Body of pancreas (tissue), 4 donors: ENCODE measurements around the gene PRKCB. TPM values are rescaled to one million over a fixed set of nuclear protein-coding genes. Genes with fewer than 3 reads are reported as not detected.

Source experiments
- ATAC-seq: fragments of 150-250 bp; one replicate; pipeline ENCODE4 v1.9.1; 2016
- DNase-seq, 4 donors: peaks; one replicate each; pipeline ENCODE4 v3.0.0-alpha.2; 2019
- H3K27ac ChIP-seq, 4 donors: fragments of 200-600 bp; sonication (generic); 1 replicate in 3 of 4; 2 replicates in 1 of 4; pipeline versions ENCODE4 v1.5.1 to v1.6.1; 2016 to 2019; ENCODE audit warnings: mild to moderate bottlenecking in 1 of 4, mixed read lengths in 1 of 4, moderate library complexity in 1 of 4
- H3K27me3 ChIP-seq, 2 donors: fragments of 200-600 bp; sonication (generic); one replicate each; pipeline ENCODE4 v1.6.0; 2016; ENCODE audit warnings: mild to moderate bottlenecking in 1 of 2
- H3K36me3 ChIP-seq, 2 donors: fragments of 200-600 bp; sonication (generic); replicated peaks in 1 of 2; 2 replicates each; pipeline ENCODE4 v1.5.1; 2016; ENCODE audit warnings: low read depth in 2 of 2; ENCODE audit not compliant: insufficient read depth in 1 of 2
- H3K4me1 ChIP-seq: fragments of 200-600 bp; sonication (generic); one replicate; pipeline ENCODE4 v1.6.0; 2016
- H3K4me3 ChIP-seq, 2 donors: fragments of 200-600 bp; sonication (generic); 1 replicate in 1 of 2; 2 replicates in 1 of 2; pipeline ENCODE4 v1.5.1; 2016 to 2019
- H3K9me3 ChIP-seq, 3 donors: fragments of 200-600 bp; sonication (generic); 1 replicate in 2 of 3; 2 replicates in 1 of 3; pipeline ENCODE4 v1.5.1; 2016
- CTCF ChIP-seq, 7 experiments: fragments of 450-650 bp in 4 of 7; fragments of 200-600 bp in 3 of 7; sonication (generic) in 3 of 7; IDR thresholded peaks; one replicate each; pipeline ENCODE4 v1.5.1; 2016 to 2019; ENCODE audit warnings: antibody characterized with exemption in 7 of 7
- POLR2A ChIP-seq, 3 donors: fragments of 450-650 bp; IDR thresholded peaks; one replicate each; pipeline ENCODE4 v1.6.1; 2016; ENCODE audit warnings: antibody characterized with exemption in 3 of 3, mild to moderate bottlenecking in 2 of 3
- WGBS, 2 donors: methylation state at CpG; one replicate each; pipeline ENCODE4 v1.1.5; 2017; 5-methylcytosine and 5-hydroxymethylcytosine counted together
- intact Hi-C: fragments of 100-400 bp; cut with DNase I; formaldehyde crosslinking; loops from one replicate; pipeline ENCODE4 v1.15.1; 2023
- total RNA-seq, 2 donors: library from RNA; depleted of rRNA; stranded (reverse); fragments of >200 nt; gene quantifications; one replicate each; pipeline ENCODE4 v1.1.0, GENCODE V29; 2016

Gene PRKCB
- total RNA-seq, 2 donors from 2014 or later: 0.33 to 10.6 TPM

GRCh38 chr16:23821875-23822688, 13.7 kb upstream of the PRKCB start:
- ATAC-seq: no peak
- H3K4me3 ChIP-seq: no peak overlapping the region
- no peaks in the 10 kb centered on the region for H3K27me3 ChIP-seq
- no peak for DNase-seq
- no peaks in the 10 kb centered on the region for H3K36me3 ChIP-seq
- intact Hi-C loops: no loop called here
- TF ChIP-seq CTCF (IDR thresholded peaks at IDR 0.05): no peak
- no peak for TF ChIP-seq POLR2A (IDR thresholded peaks at IDR 0.05)
- H3K27ac ChIP-seq: no peak overlapping the region
- WGBS, 2 donors: 62% methylated on average over 6 of the region's 6 CpGs
- H3K4me1 ChIP-seq: no peaks in the 10 kb centered on the region
- no peaks in the 10 kb centered on the region for H3K9me3 ChIP-seq

- WGBS, 2 donors: 45 to 52% methylated on average over 9 of the region's 9 CpGs
- Histone ChIP-seq H3K9me3 (peaks cover 0 to 6% (median 0%) of the 10 kb centered on the region in 3 donors), H3K4me1 (no peaks in the 10 kb centered on the region), H3K27me3 (no peaks in the 10 kb centered on the region), H3K27ac (no peak overlapping the region), H3K4me3 (no peak overlapping the region), H3K36me3 (no peaks in the 10 kb centered on the region)
- DNase-seq (no peak), ATAC-seq (no peak)
- TF ChIP-seq CTCF (IDR thresholded peaks at IDR 0.05) (no peak), POLR2A (IDR thresholded peaks at IDR 0.05) (no peak)
- intact Hi-C loops: no loop called here
Observed at GRCh38 chr16:23823475-23824384, 12.1 kb upstream of the PRKCB start.

DNA sequence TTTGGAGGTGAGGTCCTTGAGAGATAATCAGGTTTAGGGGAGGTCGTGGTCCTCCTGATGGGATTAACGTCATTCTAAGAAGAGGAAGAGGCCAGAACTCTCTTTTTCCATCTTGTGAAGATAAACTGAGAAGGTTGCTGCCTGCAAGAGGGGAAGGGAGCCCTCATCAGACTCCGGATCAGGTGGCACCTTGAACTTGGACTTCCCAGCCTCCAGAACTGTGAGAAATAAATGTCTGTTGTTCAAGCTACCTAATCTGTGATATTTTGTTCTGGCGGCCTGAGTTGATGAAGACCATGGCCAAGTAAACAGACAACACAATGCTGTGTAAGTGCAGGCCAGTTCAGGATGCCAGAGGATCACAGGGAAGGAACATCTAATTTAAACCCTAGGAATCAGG, 10.9 kb upstream of the PRKCB start:
- no peak for TF ChIP-seq POLR2A (IDR thresholded peaks at IDR 0.05)
- no peak overlapping the region for H3K4me3 ChIP-seq
- no peaks in the 10 kb centered on the region for H3K4me1 ChIP-seq
- H3K36me3 ChIP-seq: no peaks in the 10 kb centered on the region
- peaks cover 0 to 8% (median 0%) of the 10 kb centered on the region in 3 donors for H3K9me3 ChIP-seq
- no peaks in the 10 kb centered on the region for H3K27me3 ChIP-seq
- no peak for ATAC-seq
- DNase-seq: no peak
- no peak overlapping the region for H3K27ac ChIP-seq
- 42 to 45% methylated on average over 4 of the region's 4 CpGs for WGBS, 2 donors
- intact Hi-C loops: no loop called here

DNA sequence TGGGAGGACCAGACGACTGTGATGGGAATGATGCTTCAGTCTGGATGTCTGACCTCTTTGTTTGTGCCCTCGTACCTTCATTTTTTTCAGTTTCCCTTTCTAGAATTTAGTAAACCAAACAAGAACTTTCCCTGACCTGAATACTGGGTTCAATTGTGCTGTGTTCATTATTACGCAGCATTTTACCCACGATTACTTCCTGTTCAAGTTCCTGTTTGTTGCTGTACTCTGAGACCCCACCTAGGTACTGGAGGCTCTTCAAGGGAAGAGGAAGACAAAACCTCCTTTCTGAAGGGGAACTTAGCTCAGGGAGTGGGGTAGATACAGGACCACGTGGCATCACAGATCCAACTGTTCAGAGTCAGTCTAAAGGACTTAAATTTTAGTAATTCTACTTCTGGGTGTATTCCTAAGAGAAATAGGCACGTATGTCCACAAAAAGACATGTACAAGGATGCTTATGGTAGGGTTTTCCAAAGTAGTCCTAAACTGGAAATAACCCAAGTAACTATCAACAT, 9.2 kb upstream of the PRKCB start:
- DNase-seq: peak in 1 of 4 donors; percentile 20
- Histone ChIP-seq H3K36me3 (no peaks in the 10 kb centered on the region), H3K9me3 (peaks cover 0 to 8% (median 0%) of the 10 kb centered on the region in 3 donors), H3K4me3 (no peak overlapping the region), H3K4me1 (no peaks in the 10 kb centered on the region), H3K27ac (no peak overlapping the region), H3K27me3 (no peaks in the 10 kb centered on the region)
- TF ChIP-seq POLR2A (IDR thresholded peaks at IDR 0.05) (no peak), CTCF (IDR thresholded peaks at IDR 0.05) (no peak)
- ATAC-seq: no peak
- intact Hi-C loops: no loop called here
- WGBS, 2 donors: 32 to 38% methylated on average over 6 of the region's 6 CpGs

DNA sequence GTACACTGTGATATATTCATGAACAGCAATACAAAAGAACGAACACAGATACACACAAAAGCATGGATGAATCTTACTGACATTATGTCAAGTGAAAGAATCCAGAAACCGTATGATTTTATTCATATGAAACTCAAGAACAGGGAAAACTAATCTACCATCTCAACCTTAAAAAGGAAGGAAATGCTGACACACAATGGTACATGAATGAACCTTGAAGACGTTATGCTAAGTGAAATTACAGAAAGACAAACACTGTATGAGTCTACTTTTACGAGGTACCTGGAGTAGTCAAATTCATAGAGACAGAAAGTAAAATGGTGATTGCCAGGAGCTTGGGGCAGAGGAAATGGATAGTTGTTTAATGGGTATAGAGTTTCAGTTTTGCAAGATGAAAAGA, 8.7 kb upstream of the PRKCB start:
- 31 to 38% methylated on average over 4 of the region's 4 CpGs for whole genome bisulfite sequencing, 2 donors
- DNase-seq: no peak
- Histone ChIP-seq H3K4me1 (no peaks in the 10 kb centered on the region), H3K4me3 (no peak overlapping the region), H3K9me3 (peaks cover 0 to 8% (median 0%) of the 10 kb centered on the region in 3 donors), H3K36me3 (no peaks in the 10 kb centered on the region), H3K27ac (no peak overlapping the region), H3K27me3 (no peaks in the 10 kb centered on the region)
- intact Hi-C loops: no loop called here
- ATAC-seq: no peak
- no peak for TF ChIP-seq POLR2A (IDR thresholded peaks at IDR 0.05)
